Skin epidermis (tissue), 12 donors: ENCODE results near the gene ABCA7.

Source experiments
- H3K27ac ChIP-seq, 21 experiments: fragments of 200-600 bp; sonication (generic) in 11 of 21; one replicate each; pipeline ENCODE4 v1.5.0; 2020; ENCODE audit warnings: mild to moderate bottlenecking in 3 of 21, inconsistent platforms in 2 of 21, moderate library complexity in 2 of 21
- H3K4me3 ChIP-seq, 7 experiments: fragments of 200-600 bp; sonication (generic) in 2 of 7; one replicate each; pipeline ENCODE4 v1.5.0; 2020; ENCODE audit warnings: inconsistent platforms in 2 of 7, mild to moderate bottlenecking in 2 of 7, moderate library complexity in 1 of 7

ABCA7 gene

GRCh38 chr19:1050989-1051788 is 11.3 kb downstream of the ABCA7 start:
- Histone ChIP-seq H3K27ac (no peak overlapping the region), H3K4me3 (no peak overlapping the region)

GRCh38 chr19:1051791-1052190 is 11.9 kb downstream of the ABCA7 start:
- Histone ChIP-seq H3K27ac (no peak overlapping the region), H3K4me3 (no peak overlapping the region)

GRCh38 chr19:1052349-1052975 is 12.6 kb downstream of the ABCA7 start:
- Histone ChIP-seq H3K27ac (no peak overlapping the region), H3K4me3 (no peak overlapping the region)

- Histone ChIP-seq H3K4me3 (no peak overlapping the region), H3K27ac (no peak overlapping the region)
Measured at GRCh38 chr19:1053176-1054101, 13.5 kb downstream of the ABCA7 start.

- H3K4me3 ChIP-seq = no peak overlapping the region
- no peak overlapping the region for H3K27ac ChIP-seq
Measured at GRCh38 chr19:1054102-1055027, 14.5 kb downstream of the ABCA7 start.

- Histone ChIP-seq H3K27ac (no peak overlapping the region), H3K4me3 (no peak overlapping the region)
Measured at GRCh38 chr19:1055028-1055425, 15.1 kb downstream of the ABCA7 start.

- Histone ChIP-seq H3K4me3 (no peak overlapping the region), H3K27ac (no peak overlapping the region)
Measured at GRCh38 chr19:1055886-1056620, 16.1 kb downstream of the ABCA7 start.

- Histone ChIP-seq H3K4me3 (no peak overlapping the region), H3K27ac (peak overlapping the region in 1 of 21 experiments; percentile 29)
Measured at GRCh38 chr19:1057176-1057855, 17.4 kb downstream of the ABCA7 start.

GRCh38 chr19:1058112-1058511 is 18.2 kb downstream of the ABCA7 start:
- H3K27ac ChIP-seq = no peak overlapping the region

GRCh38 chr19:1060689-1061088 is 20.8 kb downstream of the ABCA7 start:
- no peak overlapping the region for H3K4me3 ChIP-seq

More at GRCh38 chr19:1058112-1058511, 18.2 kb downstream of the ABCA7 start:
- no peak overlapping the region for H3K4me3 ChIP-seq

GRCh38 chr19:1061987-1062386 is 22.1 kb downstream of the ABCA7 start:
- Histone ChIP-seq H3K27ac (no peak overlapping the region), H3K4me3 (no peak overlapping the region)

More at GRCh38 chr19:1060689-1061088, 20.8 kb downstream of the ABCA7 start:
- H3K27ac ChIP-seq = no peak overlapping the region

GRCh38 chr19:1062387-1063029 is 22.6 kb downstream of the ABCA7 start:
- no peak overlapping the region for H3K4me3 ChIP-seq

GRCh38 chr19:1063030-1063908 is 23.4 kb downstream of the ABCA7 start:
- no peak overlapping the region for H3K27ac ChIP-seq
- H3K4me3 ChIP-seq = no peak overlapping the region

More at GRCh38 chr19:1062387-1063029, 22.6 kb downstream of the ABCA7 start:
- H3K27ac ChIP-seq = no peak overlapping the region

- no peak overlapping the region for H3K27ac ChIP-seq
- H3K4me3 ChIP-seq = no peak overlapping the region
Measured at GRCh38 chr19:1063909-1064660, 24.2 kb downstream of the ABCA7 start.

- peak overlapping the region in 5 of 21 experiments; percentile 8 to 37 (median 27) for H3K27ac ChIP-seq
- no peak overlapping the region for H3K4me3 ChIP-seq
Measured at GRCh38 chr19:1064661-1065605, 25.0 kb downstream of the ABCA7 start.
